ENCODE measurements around the gene GRIK1.

Gene GRIK1

GRCh38 chr21:29664615-29665014 is 275.2 kb downstream of the GRIK1 start:
- Histone ChIP-seq H3K4me3 (ENCODE audit: low read depth in 1 of 2, low read length in 2 of 2) (no peak overlapping the region), H3K9ac (ENCODE audit: low read depth, low read length) (no peak overlapping the region), H3K36me3 (ENCODE audit: insufficient read depth, low read length) (no peaks in the 10 kb centered on the region), H2AFZ (ENCODE audit: low read depth, low read length) (no peak overlapping the region), H3K27me3 (ENCODE audit: insufficient read depth, low read length, poor library complexity) (no peaks in the 10 kb centered on the region), H3K79me2 (ENCODE audit: insufficient read depth, low read length) (no peaks in the 10 kb centered on the region), H3K4me2 (ENCODE audit: insufficient read depth, low read length) (no peak overlapping the region), H3K4me1 (ENCODE audit: insufficient read depth, low read length) (no peaks in the 10 kb centered on the region), H3K9me3 (ENCODE audit: insufficient read depth, low read length, severe bottlenecking) (no peaks in the 10 kb centered on the region), H3K27ac (ENCODE audit: low read length) (no peak overlapping the region), H4K20me1 (ENCODE audit: insufficient read depth, low read length) (no peaks in the 10 kb centered on the region)
- ATAC-seq (ENCODE audit: insufficient read depth, low read depth) = no peak
- no peak for DNase-seq
- no peak for TF ChIP-seq EZH2 (IDR thresholded peaks at IDR 0.05; ENCODE audit: borderline replicate concordance, low read depth, low read length, severe bottlenecking)
- no peak for TF ChIP-seq CTCF (IDR thresholded peaks at IDR 0.05; ENCODE audit: borderline replicate concordance, extremely low read depth, low read length, poor library complexity, severe bottlenecking)

GRCh38 chr21:29661672-29662442 is 277.9 kb downstream of the GRIK1 start:
- no peaks in the 10 kb centered on the region for H4K20me1 ChIP-seq (ENCODE audit: insufficient read depth, low read length)
- no peak overlapping the region for H3K27ac ChIP-seq (ENCODE audit: low read length)
- peaks cover 2% of the 10 kb centered on the region for H3K4me1 ChIP-seq (ENCODE audit: insufficient read depth, low read length)

GRCh38 chr21:29660047-29660720 is 279.6 kb downstream of the GRIK1 start:
- no peaks in the 10 kb centered on the region for H3K36me3 ChIP-seq (ENCODE audit: insufficient read depth, low read length)
- H3K4me1 ChIP-seq (ENCODE audit: insufficient read depth, low read length) = peaks cover 8% of the 10 kb centered on the region
- no peak overlapping the region for H2AFZ ChIP-seq (ENCODE audit: low read depth, low read length)
- H3K79me2 ChIP-seq (ENCODE audit: insufficient read depth, low read length) = no peaks in the 10 kb centered on the region
- DNase-seq (no peak), ATAC-seq (ENCODE audit: insufficient read depth, low read depth) (no peak)
- H3K27me3 ChIP-seq (ENCODE audit: insufficient read depth, low read length, poor library complexity) = no peaks in the 10 kb centered on the region
- H3K27ac ChIP-seq (ENCODE audit: low read length) = no peak overlapping the region
- no peak for TF ChIP-seq CTCF (IDR thresholded peaks at IDR 0.05; ENCODE audit: borderline replicate concordance, extremely low read depth, low read length, poor library complexity, severe bottlenecking)
- TF ChIP-seq EZH2 (IDR thresholded peaks at IDR 0.05; ENCODE audit: borderline replicate concordance, low read depth, low read length, severe bottlenecking) = no peak
- H4K20me1 ChIP-seq (ENCODE audit: insufficient read depth, low read length) = no peaks in the 10 kb centered on the region
- no peak overlapping the region for H3K4me3 ChIP-seq (ENCODE audit: low read depth in 1 of 2, low read length in 2 of 2)
- no peak overlapping the region for H3K4me2 ChIP-seq (ENCODE audit: insufficient read depth, low read length)
- H3K9ac ChIP-seq (ENCODE audit: low read depth, low read length) = no peak overlapping the region
- no peaks in the 10 kb centered on the region for H3K9me3 ChIP-seq (ENCODE audit: insufficient read depth, low read length, severe bottlenecking)

More at GRCh38 chr21:29661672-29662442, 277.9 kb downstream of the GRIK1 start:
- no peak overlapping the region for H3K4me3 ChIP-seq (ENCODE audit: low read depth in 1 of 2, low read length in 2 of 2)
- H3K9me3 ChIP-seq (ENCODE audit: insufficient read depth, low read length, severe bottlenecking) = no peaks in the 10 kb centered on the region
- H3K9ac ChIP-seq (ENCODE audit: low read depth, low read length) = no peak overlapping the region
- TF ChIP-seq CTCF (IDR thresholded peaks at IDR 0.05; ENCODE audit: borderline replicate concordance, extremely low read depth, low read length, poor library complexity, severe bottlenecking) = no peak
- no peak for TF ChIP-seq EZH2 (IDR thresholded peaks at IDR 0.05; ENCODE audit: borderline replicate concordance, low read depth, low read length, severe bottlenecking)
- no peaks in the 10 kb centered on the region for H3K36me3 ChIP-seq (ENCODE audit: insufficient read depth, low read length)
- no peaks in the 10 kb centered on the region for H3K79me2 ChIP-seq (ENCODE audit: insufficient read depth, low read length)
- no peak overlapping the region for H2AFZ ChIP-seq (ENCODE audit: low read depth, low read length)
- ATAC-seq (ENCODE audit: insufficient read depth, low read depth) (no peak), DNase-seq (no peak)
- no peak overlapping the region for H3K4me2 ChIP-seq (ENCODE audit: insufficient read depth, low read length)
- no peaks in the 10 kb centered on the region for H3K27me3 ChIP-seq (ENCODE audit: insufficient read depth, low read length, poor library complexity)
